Activated T-helper 2 cell treated with anti-CD3 and anti-CD28 coated beads, Interferon-gamma antibody, Interleukin-2, Interleukin-4, amounts not matched to agents 10 μg/mL and 5 μg/mL and 100 μg/mL, durations not matched to agents 14 hours and 24 hours and 36 hours (primary cell): ENCODE data around the gene DCAKD. TPM values are rescaled to one million over a fixed set of nuclear protein-coding genes. Genes with fewer than 3 reads are reported as not detected.

Experiments
- DNase-seq: peaks from one replicate; pipeline ENCODE4 v3.0.0; 2021; ENCODE audit warnings: low spot score
- H3K27ac Mint-ChIP-seq: one replicate; pipeline ENCODE4 v1.8.0; 2021; ENCODE audit warnings: mixed read lengths
- H3K27me3 Mint-ChIP-seq: one replicate; pipeline ENCODE4 v1.8.0; 2021; ENCODE audit warnings: low read depth, mixed read lengths
- H3K36me3 Mint-ChIP-seq: one replicate; pipeline ENCODE4 v1.8.0; 2021; ENCODE audit warnings: low read depth, mixed read lengths
- H3K4me1 Mint-ChIP-seq: one replicate; pipeline ENCODE4 v1.8.0; 2021; ENCODE audit warnings: low read depth, mixed read lengths
- H3K4me3 Mint-ChIP-seq: one replicate; pipeline ENCODE4 v1.8.0; 2021; ENCODE audit warnings: low read depth, mild to moderate bottlenecking, moderate library complexity, mixed read lengths
- H3K9me3 Mint-ChIP-seq: one replicate; pipeline ENCODE4 v1.8.0; 2021; ENCODE audit warnings: mixed read lengths
- intact Hi-C: fragments of 100-400 bp; cut with micrococcal nuclease; formaldehyde crosslinking; loops from one replicate; pipeline ENCODE4 v1.15.1; 2023
- total RNA-seq: library from RNA; stranded (reverse); gene quantifications from 2 replicates; pipeline ENCODE4 v1.2.3, GENCODE V29; 2022

The DCAKD gene, protein sequence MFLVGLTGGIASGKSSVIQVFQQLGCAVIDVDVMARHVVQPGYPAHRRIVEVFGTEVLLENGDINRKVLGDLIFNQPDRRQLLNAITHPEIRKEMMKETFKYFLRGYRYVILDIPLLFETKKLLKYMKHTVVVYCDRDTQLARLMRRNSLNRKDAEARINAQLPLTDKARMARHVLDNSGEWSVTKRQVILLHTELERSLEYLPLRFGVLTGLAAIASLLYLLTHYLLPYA
- total RNA-seq, result 30.0 and 31.0 TPM in 2 replicates

- Mint-ChIP-seq H3K9me3 (no peaks in the 10 kb centered on the region), H3K4me3 (peak within 1 kb of the TSS; percentile 87)
- intact Hi-C loops, result loop anchor here (5.0 kb wide), 2 partner anchors 96 to 849 kb away; partner anchors contain the start of gene HEXIM1
These were observed at the start of gene DCAKD for GRCh38 chr17:45051060-45051719. DCAKD (minus strand) TSS chr17:45051632; CDS start chr17:45034885, 16,747 bp downstream.

DNA sequence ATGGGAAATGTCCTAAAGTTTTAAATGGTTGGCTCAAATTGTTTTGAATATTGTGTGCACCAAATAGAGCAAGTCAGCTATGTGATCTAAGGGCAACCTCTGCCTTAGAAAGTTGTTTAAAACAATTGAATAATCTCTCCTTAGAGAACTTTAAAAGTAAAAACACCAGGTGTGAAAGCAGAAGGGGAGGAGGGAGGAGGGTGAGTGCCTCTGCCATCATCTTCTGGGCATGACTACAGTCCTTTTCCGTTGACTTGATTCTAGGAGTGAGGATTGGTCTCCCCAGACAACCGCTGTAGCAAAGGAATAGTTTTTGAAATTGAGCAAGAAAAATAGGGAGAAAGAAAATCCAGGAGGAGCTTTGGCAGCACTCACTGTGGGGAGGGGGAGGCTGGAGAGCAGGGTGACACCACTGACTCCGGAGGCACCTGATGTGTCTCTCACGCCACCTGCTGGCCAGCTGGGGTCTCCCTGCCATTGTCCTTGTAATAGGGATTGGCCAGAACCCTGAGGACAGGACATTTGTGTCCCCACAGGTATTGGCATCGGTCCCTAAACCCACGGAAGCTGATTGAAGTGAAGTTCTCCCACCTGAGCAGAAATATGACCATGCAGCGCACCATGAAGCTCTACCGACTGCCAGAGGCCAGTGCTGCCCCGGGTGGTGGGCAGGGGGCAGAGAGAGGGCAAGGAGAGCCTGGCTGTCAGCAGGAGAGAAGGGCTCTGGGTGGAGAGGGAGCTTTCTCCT lies 47.6 kb upstream of the DCAKD start:
- Mint-ChIP-seq H3K27me3 (no peaks in the 10 kb centered on the region), H3K4me3 (no peak overlapping the region), H3K27ac (no peak overlapping the region), H3K9me3 (no peaks in the 10 kb centered on the region), H3K36me3 (peaks cover 74% of the 10 kb centered on the region), H3K4me1 (no peaks in the 10 kb centered on the region)
- intact Hi-C loops, result no loop called here
- DNase-seq, result peak; percentile 59

More at GRCh38 chr17:45051060-45051719, at the start of gene DCAKD:
- peak within 1 kb of the TSS; percentile 91 for H3K27ac Mint-ChIP-seq
- H3K36me3 Mint-ChIP-seq, result peaks cover 23% of the 10 kb centered on the region
- peaks cover 32% of the 10 kb centered on the region for H3K4me1 Mint-ChIP-seq
- no peaks in the 10 kb centered on the region for H3K27me3 Mint-ChIP-seq
- DNase-seq, result peak; percentile 91

- peaks cover 73% of the 10 kb centered on the region for H3K36me3 Mint-ChIP-seq
- H3K4me1 Mint-ChIP-seq, result no peaks in the 10 kb centered on the region
- H3K4me3 Mint-ChIP-seq, result no peak overlapping the region
- no peaks in the 10 kb centered on the region for H3K27me3 Mint-ChIP-seq
- no peak overlapping the region for H3K27ac Mint-ChIP-seq
- no peak for DNase-seq
- H3K9me3 Mint-ChIP-seq, result no peaks in the 10 kb centered on the region
- intact Hi-C loops, result no loop called here
These were observed 46.8 kb upstream of the DCAKD start for GRCh38 chr17:45098081-45098868.

GRCh38 chr17:45096926-45097325 lies 45.5 kb upstream of the DCAKD start:
- no peak for DNase-seq
- no peaks in the 10 kb centered on the region for H3K27me3 Mint-ChIP-seq
- H3K4me3 Mint-ChIP-seq, result no peak overlapping the region
- H3K36me3 Mint-ChIP-seq, result peaks cover 71% of the 10 kb centered on the region
- no peak overlapping the region for H3K27ac Mint-ChIP-seq
- intact Hi-C loops, result no loop called here
- H3K4me1 Mint-ChIP-seq, result no peaks in the 10 kb centered on the region
- no peaks in the 10 kb centered on the region for H3K9me3 Mint-ChIP-seq

GRCh38 chr17:45096141-45096540 lies 44.7 kb upstream of the DCAKD start:
- no peak overlapping the region for H3K4me3 Mint-ChIP-seq
- no peaks in the 10 kb centered on the region for H3K4me1 Mint-ChIP-seq
- H3K36me3 Mint-ChIP-seq, result peaks cover 72% of the 10 kb centered on the region
- intact Hi-C loops, result no loop called here
- DNase-seq, result no peak
- no peaks in the 10 kb centered on the region for H3K27me3 Mint-ChIP-seq
- H3K27ac Mint-ChIP-seq, result no peak overlapping the region
- H3K9me3 Mint-ChIP-seq, result no peaks in the 10 kb centered on the region

- peaks cover 74% of the 10 kb centered on the region for H3K36me3 Mint-ChIP-seq
- no peak overlapping the region for H3K4me3 Mint-ChIP-seq
- DNase-seq, result no peak
- H3K4me1 Mint-ChIP-seq, result no peaks in the 10 kb centered on the region
- H3K9me3 Mint-ChIP-seq, result no peaks in the 10 kb centered on the region
- H3K27me3 Mint-ChIP-seq, result no peaks in the 10 kb centered on the region
- no peak overlapping the region for H3K27ac Mint-ChIP-seq
- intact Hi-C loops, result no loop called here
These were observed 42.1 kb upstream of the DCAKD start for GRCh38 chr17:45093444-45094110.

- no peaks in the 10 kb centered on the region for H3K27me3 Mint-ChIP-seq
- H3K9me3 Mint-ChIP-seq, result no peaks in the 10 kb centered on the region
- H3K4me1 Mint-ChIP-seq, result peaks cover 1% of the 10 kb centered on the region
- no peak for DNase-seq
- peaks cover 73% of the 10 kb centered on the region for H3K36me3 Mint-ChIP-seq
- no peak overlapping the region for H3K27ac Mint-ChIP-seq
- intact Hi-C loops, result no loop called here
- H3K4me3 Mint-ChIP-seq, result no peak overlapping the region
These were observed 41.5 kb upstream of the DCAKD start for GRCh38 chr17:45092911-45093430.

DNA sequence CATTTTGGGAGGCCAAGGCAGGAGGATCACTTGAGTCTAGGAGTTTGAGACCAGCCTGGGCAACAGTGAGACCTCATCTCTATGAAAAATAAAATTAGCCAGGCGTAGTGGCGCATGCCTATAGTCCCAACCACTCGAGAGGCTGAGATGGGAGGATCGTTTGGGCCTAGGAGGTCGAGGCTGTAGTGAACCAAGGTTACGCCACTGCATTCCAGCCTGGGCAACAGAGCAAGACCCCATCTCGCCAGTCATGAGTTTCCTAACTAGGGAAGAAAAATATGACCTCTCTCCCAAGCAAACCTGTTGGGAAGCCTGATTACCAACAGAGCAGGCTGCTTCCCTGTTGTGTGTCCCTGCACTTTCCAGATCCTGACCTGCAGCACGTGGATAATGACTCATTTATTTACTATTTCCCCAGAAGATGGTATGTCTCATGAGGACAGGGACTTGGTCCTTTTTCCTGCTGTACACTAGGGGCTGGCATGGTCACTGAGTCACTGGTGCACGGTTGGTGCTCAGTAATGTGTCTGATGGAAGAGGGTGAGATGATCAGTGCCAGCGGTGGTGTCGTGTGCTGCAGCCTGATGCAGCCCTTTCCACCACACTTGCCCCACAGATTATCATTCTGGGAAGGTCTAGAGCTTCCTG lies 40.5 kb upstream of the DCAKD start:
- no peak for DNase-seq
- H3K27ac Mint-ChIP-seq, result no peak overlapping the region
- intact Hi-C loops, result no loop called here
- H3K9me3 Mint-ChIP-seq, result no peaks in the 10 kb centered on the region
- H3K4me1 Mint-ChIP-seq, result peaks cover 1% of the 10 kb centered on the region
- no peaks in the 10 kb centered on the region for H3K27me3 Mint-ChIP-seq
- H3K36me3 Mint-ChIP-seq, result peaks cover 75% of the 10 kb centered on the region
- H3K4me3 Mint-ChIP-seq, result no peak overlapping the region

- Mint-ChIP-seq H3K9me3 (no peaks in the 10 kb centered on the region), H3K27ac (no peak overlapping the region), H3K27me3 (no peaks in the 10 kb centered on the region), H3K36me3 (peaks cover 71% of the 10 kb centered on the region), H3K4me1 (peaks cover 1% of the 10 kb centered on the region), H3K4me3 (no peak overlapping the region)
- intact Hi-C loops, result no loop called here
- DNase-seq, result no peak
These were observed 39.3 kb upstream of the DCAKD start for GRCh38 chr17:45090711-45091110.

GRCh38 chr17:45088741-45089140 lies 37.3 kb upstream of the DCAKD start:
- peaks cover 1% of the 10 kb centered on the region for H3K4me1 Mint-ChIP-seq
- H3K27ac Mint-ChIP-seq, result no peak overlapping the region
- no peaks in the 10 kb centered on the region for H3K27me3 Mint-ChIP-seq
- no peaks in the 10 kb centered on the region for H3K9me3 Mint-ChIP-seq
- no peak for DNase-seq
- peaks cover 64% of the 10 kb centered on the region for H3K36me3 Mint-ChIP-seq
- intact Hi-C loops, result no loop called here
- no peak overlapping the region for H3K4me3 Mint-ChIP-seq

DNA sequence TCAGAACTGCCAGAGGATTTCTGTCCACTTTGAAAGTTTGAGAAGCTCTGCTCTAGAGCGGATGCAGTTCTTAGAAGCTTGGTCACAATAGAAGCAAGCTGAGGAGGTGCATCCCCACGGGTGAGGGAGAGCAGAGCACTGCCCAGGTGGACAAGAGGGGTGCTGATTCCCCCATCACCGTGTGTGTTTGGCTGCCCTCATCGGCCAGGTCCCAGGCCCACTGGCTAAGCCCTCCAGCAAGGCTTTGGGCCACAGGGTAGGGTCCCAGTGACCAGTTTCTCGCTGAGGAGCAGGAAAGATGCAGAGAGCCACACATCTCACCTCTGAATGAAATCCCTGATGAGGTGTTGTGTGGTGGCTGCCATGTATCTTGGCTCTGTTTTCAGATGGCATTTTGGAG lies 36.5 kb upstream of the DCAKD start:
- Mint-ChIP-seq H3K4me3 (no peak overlapping the region), H3K4me1 (peaks cover 1% of the 10 kb centered on the region), H3K36me3 (peaks cover 64% of the 10 kb centered on the region), H3K27ac (no peak overlapping the region), H3K9me3 (no peaks in the 10 kb centered on the region), H3K27me3 (no peaks in the 10 kb centered on the region)
- no peak for DNase-seq
- intact Hi-C loops, result no loop called here
